Ishikawa (cell line): ENCODE measurements around the gene SMG7.

Source experiments
- CEBPB ChIP-seq: IDR thresholded peaks from 2 replicates; pipeline ENCODE4 v1.6.1; 2012
- CREB1 ChIP-seq: IDR thresholded peaks from 2 replicates; pipeline ENCODE4 v1.6.1; 2012; ENCODE audit warnings: low read depth
- EGR1 ChIP-seq: IDR thresholded peaks from 2 replicates; pipeline ENCODE4 v1.6.1; 2012
- EP300 ChIP-seq: IDR thresholded peaks from 2 replicates; pipeline ENCODE4 v1.6.1; 2012; ENCODE audit warnings: borderline replicate concordance
- FOXM1 ChIP-seq: IDR thresholded peaks from 2 replicates; pipeline ENCODE4 v1.6.1; 2012; ENCODE audit warnings: low read depth, borderline replicate concordance
- NFIC ChIP-seq: IDR thresholded peaks from 2 replicates; pipeline ENCODE4 v1.6.1; 2012
- RAD21 ChIP-seq: IDR thresholded peaks from 2 replicates; pipeline ENCODE4 v1.6.1; 2012; ENCODE audit warnings: low read depth
- REST ChIP-seq: IDR thresholded peaks from 2 replicates; pipeline ENCODE4 v1.6.1; 2012; ENCODE audit warnings: low read depth, mild to moderate bottlenecking
- TAF1 ChIP-seq: IDR thresholded peaks from 2 replicates; pipeline ENCODE4 v1.6.1; 2012; ENCODE audit warnings: low read depth, mild to moderate bottlenecking
- TCF12 ChIP-seq: IDR thresholded peaks from 2 replicates; pipeline ENCODE4 v1.6.1; 2012; ENCODE audit warnings: low read depth
- USF1 ChIP-seq: IDR thresholded peaks from 2 replicates; pipeline ENCODE4 v1.6.1; 2012
- YY1 ChIP-seq: IDR thresholded peaks from 2 replicates; pipeline ENCODE4 v1.6.1; 2012; ENCODE audit warnings: low read depth
- TF ChIP-seq, protein P1 (sequence below): IDR thresholded peaks from 2 replicates; pipeline ENCODE4 v1.6.1; 2012

DNA sequence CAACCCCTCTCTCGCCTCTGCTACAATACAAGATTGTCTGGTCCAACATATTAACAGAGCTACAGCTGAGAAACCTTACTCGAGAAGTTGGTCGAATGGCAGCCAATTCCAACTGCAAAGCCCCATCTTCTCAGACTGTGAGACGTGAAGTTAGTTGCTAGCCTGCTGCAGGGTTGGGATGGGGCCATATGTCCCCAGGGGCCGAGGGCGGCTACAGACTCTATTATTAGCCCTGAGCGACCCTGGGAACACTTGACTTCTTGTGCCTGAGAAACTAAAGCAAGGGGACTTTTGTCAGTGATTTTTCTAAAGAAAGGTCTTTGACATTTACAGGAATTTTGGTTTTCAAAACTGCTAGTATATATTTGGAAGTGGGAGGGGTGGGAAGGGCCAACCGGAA, 104.2 kb downstream of the SMG7 start:
- TF ChIP-seq CEBPB (no peak), EP300 (no peak), REST (no peak), TCF12 (no peak), RAD21 (no peak), FOXM1 (no peak), EGR1 (no peak), TAF1 (no peak), NFIC (no peak), CREB1 (no peak), YY1 (no peak), USF1 (no peak)
- TF ChIP-seq, protein P1, sequence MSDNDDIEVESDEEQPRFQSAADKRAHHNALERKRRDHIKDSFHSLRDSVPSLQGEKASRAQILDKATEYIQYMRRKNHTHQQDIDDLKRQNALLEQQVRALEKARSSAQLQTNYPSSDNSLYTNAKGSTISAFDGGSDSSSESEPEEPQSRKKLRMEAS, result no peak
